ENCODE results near the gene RALGAPB.

- TF ChIP-seq CTCF (IDR thresholded peaks at IDR 0.05) (no peak), POLR2A (IDR thresholded peaks at IDR 0.05) (no peak)
These were observed 73.1 kb downstream of the RALGAPB start for GRCh38 chr20:38545771-38546170.

Measured in breast epithelium (tissue), 3 donors.